NCI-H526 (cell line): ENCODE measurements around the gene SCART1.
"Not testable (repeated sequence)": the region's sequence is repeated elsewhere in the genome, so short reads cannot be mapped to it uniquely, and the experiment has no call there.

Source experiments
- DNase-seq, 2 experiments: peaks; one replicate each; lab custom pipeline; 2025; lab: John Stamatoyannopoulos, UW

The SCART1 gene

GRCh38 chr10:133474027-133474426, 20.3 kb downstream of the SCART1 start:
- DNase-seq: no peak

GRCh38 chr10:133474665-133475424, 21.1 kb downstream of the SCART1 start:
- no peak for DNase-seq

- DNase-seq: no peak
Observed at GRCh38 chr10:133475425-133475734, 21.6 kb downstream of the SCART1 start.

- DNase-seq: no peak
Observed at GRCh38 chr10:133475821-133476640, 22.3 kb downstream of the SCART1 start.

GRCh38 chr10:133476641-133476990, 22.9 kb downstream of the SCART1 start:
- no peak for DNase-seq

- DNase-seq: no peak
Observed at GRCh38 chr10:133481086-133481643, 27.4 kb downstream of the SCART1 start.

- DNase-seq: no peak
Observed at GRCh38 chr10:133481657-133482056, 27.9 kb downstream of the SCART1 start.

- no peak for DNase-seq
Observed at GRCh38 chr10:133484818-133485217, 31.1 kb downstream of the SCART1 start.

- DNase-seq: no peak
Observed at GRCh38 chr10:133487085-133487484, 33.3 kb downstream of the SCART1 start.

GRCh38 chr10:133488354-133488753, 34.6 kb downstream of the SCART1 start:
- no peak for DNase-seq

- DNase-seq: peak in 1 of 2 experiments; percentile 62
Observed at GRCh38 chr10:133489816-133490588, 36.3 kb downstream of the SCART1 start.

- DNase-seq: not testable (repeated sequence)
Observed at GRCh38 chr10:133493562-133493961, 39.8 kb downstream of the SCART1 start.

GRCh38 chr10:133497363-133497762, 43.6 kb downstream of the SCART1 start:
- DNase-seq: not testable (repeated sequence)

- DNase-seq: not testable (repeated sequence)
Observed at GRCh38 chr10:133499176-133499575, 45.4 kb downstream of the SCART1 start.

GRCh38 chr10:133500897-133501296, 47.2 kb downstream of the SCART1 start:
- not testable (repeated sequence) for DNase-seq

GRCh38 chr10:133509700-133510099, 56.0 kb downstream of the SCART1 start:
- no peak for DNase-seq

- DNase-seq: no peak
Observed at GRCh38 chr10:133511408-133511807, 57.7 kb downstream of the SCART1 start.

- DNase-seq: no peak
Observed at GRCh38 chr10:133511907-133512528, 58.3 kb downstream of the SCART1 start.

- DNase-seq: no peak
Observed at GRCh38 chr10:133515471-133515870, 61.7 kb downstream of the SCART1 start.

GRCh38 chr10:133516057-133516456, 62.3 kb downstream of the SCART1 start:
- DNase-seq: no peak

- DNase-seq: not testable (repeated sequence)
Observed at GRCh38 chr10:133518517-133518916, 64.8 kb downstream of the SCART1 start.
